Suprapubic skin (tissue), 4 donors: ENCODE data around the gene KCNG4. TPM values are rescaled to one million over a fixed set of nuclear protein-coding genes. Genes with fewer than 3 reads are reported as not detected.

ENCODE experiments used
- DNase-seq, 2 donors: peaks; one replicate each; pipeline ENCODE4 v3.0.0-alpha.2; 2019; ENCODE audit warnings: low spot score in 2 of 2
- H3K27ac ChIP-seq: fragments of 200-600 bp; sonication (generic); one replicate; pipeline ENCODE4 v1.5.1; 2019
- H3K27me3 ChIP-seq: fragments of 200-600 bp; sonication (generic); one replicate; pipeline ENCODE4 v1.5.1; 2019
- H3K36me3 ChIP-seq: fragments of 200-600 bp; sonication (generic); one replicate; pipeline ENCODE4 v1.5.1; 2019
- H3K4me1 ChIP-seq: fragments of 200-600 bp; sonication (generic); one replicate; pipeline ENCODE4 v1.5.1; 2019
- H3K4me3 ChIP-seq: fragments of 200-600 bp; sonication (generic); one replicate; pipeline ENCODE4 v1.5.1; 2019; ENCODE audit warnings: mild to moderate bottlenecking
- H3K9me3 ChIP-seq: fragments of 200-600 bp; sonication (generic); one replicate; pipeline ENCODE4 v1.5.1; 2019
- EP300 ChIP-seq: sonication (generic); formaldehyde crosslinking; IDR thresholded peaks from one replicate; pipeline ENCODE4 v1.6.1; 2017; ENCODE audit warnings: antibody characterized with exemption
- POLR2A ChIP-seq, 2 donors: fragments of 450-650 bp; IDR thresholded peaks; one replicate each; pipeline ENCODE4 v1.6.1; 2017; ENCODE audit warnings: antibody characterized with exemption in 2 of 2, mild to moderate bottlenecking in 2 of 2, moderate library complexity in 2 of 2
- POLR2AphosphoS5 ChIP-seq, 3 donors: sonication (generic); formaldehyde crosslinking; IDR thresholded peaks; one replicate each; pipeline ENCODE4 v1.6.1; 2017; ENCODE audit warnings: antibody characterized with exemption in 3 of 3
- WGBS: methylation state at CpG from one replicate; pipeline ENCODE4 v1.1.5; 2018; 5-methylcytosine and 5-hydroxymethylcytosine counted together
- total RNA-seq, 4 donors: library from RNA; depleted of rRNA; stranded (reverse); fragments of >200 nt; gene quantifications; one replicate each; pipeline ENCODE4 v1.1.0, GENCODE V29; 2016
- TF ChIP-seq, protein P1 (sequence below), 2 donors: fragments of 200-600 bp in 1 of 2; fragments of 450-650 bp in 1 of 2; sonication (generic) in 1 of 2; IDR thresholded peaks; one replicate each; pipeline ENCODE4 v1.5.1; 2016 to 2019; ENCODE audit warnings: antibody characterized with exemption in 2 of 2, mild to moderate bottlenecking in 1 of 2, moderate library complexity in 1 of 2

Gene KCNG4
- total RNA-seq, 4 donors from 2014 or later = not detected

- Histone ChIP-seq H3K4me1 (peaks cover 42% of the 10 kb centered on the region), H3K27me3 (no peaks in the 10 kb centered on the region), H3K27ac (no peak overlapping the region), H3K36me3 (peaks cover 3% of the 10 kb centered on the region), H3K9me3 (no peaks in the 10 kb centered on the region), H3K4me3 (peak overlapping the region; percentile 43)
- DNase-seq = no peak
- 47% methylated on average over 3 of the region's 38 CpGs for WGBS
- TF ChIP-seq, protein P1, sequence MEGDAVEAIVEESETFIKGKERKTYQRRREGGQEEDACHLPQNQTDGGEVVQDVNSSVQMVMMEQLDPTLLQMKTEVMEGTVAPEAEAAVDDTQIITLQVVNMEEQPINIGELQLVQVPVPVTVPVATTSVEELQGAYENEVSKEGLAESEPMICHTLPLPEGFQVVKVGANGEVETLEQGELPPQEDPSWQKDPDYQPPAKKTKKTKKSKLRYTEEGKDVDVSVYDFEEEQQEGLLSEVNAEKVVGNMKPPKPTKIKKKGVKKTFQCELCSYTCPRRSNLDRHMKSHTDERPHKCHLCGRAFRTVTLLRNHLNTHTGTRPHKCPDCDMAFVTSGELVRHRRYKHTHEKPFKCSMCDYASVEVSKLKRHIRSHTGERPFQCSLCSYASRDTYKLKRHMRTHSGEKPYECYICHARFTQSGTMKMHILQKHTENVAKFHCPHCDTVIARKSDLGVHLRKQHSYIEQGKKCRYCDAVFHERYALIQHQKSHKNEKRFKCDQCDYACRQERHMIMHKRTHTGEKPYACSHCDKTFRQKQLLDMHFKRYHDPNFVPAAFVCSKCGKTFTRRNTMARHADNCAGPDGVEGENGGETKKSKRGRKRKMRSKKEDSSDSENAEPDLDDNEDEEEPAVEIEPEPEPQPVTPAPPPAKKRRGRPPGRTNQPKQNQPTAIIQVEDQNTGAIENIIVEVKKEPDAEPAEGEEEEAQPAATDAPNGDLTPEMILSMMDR (IDR thresholded peaks at IDR 0.05) = no peak
- TF ChIP-seq POLR2AphosphoS5 (IDR thresholded peaks at IDR 0.05) (no peak), EP300 (no peak), POLR2A (IDR thresholded peaks at IDR 0.05) (no peak)
Measured at GRCh38 chr16:84195201-84196093, 44.4 kb downstream of the KCNG4 start.

DNA sequence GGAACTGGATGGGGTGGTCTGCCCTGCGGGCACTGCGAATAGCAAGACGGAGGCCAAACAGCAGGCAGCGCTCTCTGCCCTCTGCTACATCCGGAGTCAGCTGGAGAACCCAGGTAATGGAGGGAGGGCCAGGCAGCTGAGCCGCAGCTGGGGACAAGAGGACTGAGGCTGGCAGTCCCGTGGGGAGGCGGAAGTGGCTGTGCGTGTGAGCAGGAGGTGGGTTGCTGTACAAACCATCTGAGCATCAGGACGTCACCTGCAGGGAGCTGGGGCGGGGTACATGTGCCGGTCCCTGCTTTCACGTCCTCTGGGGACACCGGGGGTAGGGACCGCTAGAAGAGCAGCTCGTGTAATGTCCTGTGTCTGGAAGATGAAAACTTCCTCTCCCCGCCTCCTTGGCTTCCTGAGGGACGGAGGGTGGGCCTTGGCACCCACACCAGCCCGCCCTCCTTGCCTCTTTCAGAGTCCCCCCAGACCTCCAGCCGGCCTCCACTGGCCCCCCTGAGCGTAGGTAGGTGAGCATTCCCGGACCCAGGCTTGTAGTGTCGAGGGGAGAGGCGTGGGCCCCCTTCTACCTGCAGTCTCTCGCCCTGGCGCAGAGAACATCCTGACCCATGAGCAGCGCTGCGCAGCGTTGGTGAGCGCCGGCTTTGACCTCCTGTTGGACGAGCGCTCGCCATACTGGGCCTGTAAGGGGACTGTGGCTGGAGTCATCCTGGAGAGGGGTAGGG, 45.2 kb downstream of the KCNG4 start:
- peaks cover 41% of the 10 kb centered on the region for H3K4me1 ChIP-seq
- H3K9me3 ChIP-seq = no peaks in the 10 kb centered on the region
- TF ChIP-seq, protein P1 (IDR thresholded peaks at IDR 0.05) = no peak
- TF ChIP-seq POLR2AphosphoS5 (IDR thresholded peaks at IDR 0.05) (no peak), EP300 (no peak), POLR2A (IDR thresholded peaks at IDR 0.05) (no peak)
- no peak overlapping the region for H3K4me3 ChIP-seq
- 78% methylated on average over 25 of the region's 34 CpGs for WGBS
- no peak overlapping the region for H3K27ac ChIP-seq
- H3K27me3 ChIP-seq = no peaks in the 10 kb centered on the region
- no peak for DNase-seq
- peaks cover 3% of the 10 kb centered on the region for H3K36me3 ChIP-seq

DNA sequence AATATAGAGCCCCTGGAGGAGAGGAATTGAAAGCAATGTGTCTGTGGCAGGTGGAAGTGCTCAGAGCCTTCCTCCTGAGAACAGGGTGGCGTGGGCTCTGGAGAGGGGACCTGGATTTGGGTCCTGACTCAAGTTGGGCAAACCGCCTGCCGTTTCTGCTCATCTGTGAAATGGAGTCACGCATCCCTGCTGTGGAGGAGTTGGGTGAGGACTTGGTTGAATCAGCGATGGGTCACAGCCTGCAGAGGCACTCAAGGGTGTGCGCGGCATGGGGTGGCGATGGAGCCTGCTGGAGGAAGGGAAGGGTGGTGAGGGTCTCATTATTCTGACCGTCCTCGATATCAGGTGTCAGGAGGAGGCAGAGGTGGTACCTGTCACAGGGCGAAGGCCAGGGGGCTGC, 45.8 kb downstream of the KCNG4 start:
- Histone ChIP-seq H3K4me1 (peaks cover 35% of the 10 kb centered on the region), H3K4me3 (no peak overlapping the region), H3K9me3 (no peaks in the 10 kb centered on the region), H3K27ac (no peak overlapping the region), H3K36me3 (peaks cover 3% of the 10 kb centered on the region), H3K27me3 (no peaks in the 10 kb centered on the region)
- TF ChIP-seq POLR2A (IDR thresholded peaks at IDR 0.05) = no peak
- TF ChIP-seq POLR2AphosphoS5 (IDR thresholded peaks at IDR 0.05) = no peak
- TF ChIP-seq, protein P1 (IDR thresholded peaks at IDR 0.05) = no peak
- no peak for TF ChIP-seq EP300
- no peak for DNase-seq
- WGBS = 90% methylated on average over 11 of the region's 11 CpGs

GRCh38 chr16:84193480-84193879, 46.3 kb downstream of the KCNG4 start:
- Histone ChIP-seq H3K4me3 (no peak overlapping the region), H3K4me1 (peaks cover 29% of the 10 kb centered on the region), H3K9me3 (no peaks in the 10 kb centered on the region), H3K36me3 (peaks cover 3% of the 10 kb centered on the region), H3K27ac (no peak overlapping the region), H3K27me3 (no peaks in the 10 kb centered on the region)
- DNase-seq = no peak
- WGBS = 84% methylated on average over 7 of the region's 7 CpGs
- TF ChIP-seq POLR2A (IDR thresholded peaks at IDR 0.05) (no peak), EP300 (no peak), POLR2AphosphoS5 (IDR thresholded peaks at IDR 0.05) (no peak)
- TF ChIP-seq, protein P1 (IDR thresholded peaks at IDR 0.05) = no peak

- no peaks in the 10 kb centered on the region for H3K9me3 ChIP-seq
- no peak overlapping the region for H3K4me3 ChIP-seq
- no peak overlapping the region for H3K27ac ChIP-seq
- DNase-seq = no peak
- H3K4me1 ChIP-seq = peaks cover 16% of the 10 kb centered on the region
- H3K27me3 ChIP-seq = no peaks in the 10 kb centered on the region
- peaks cover 3% of the 10 kb centered on the region for H3K36me3 ChIP-seq
- TF ChIP-seq POLR2A (IDR thresholded peaks at IDR 0.05) (no peak), EP300 (no peak), POLR2AphosphoS5 (IDR thresholded peaks at IDR 0.05) (no peak)
- TF ChIP-seq, protein P1 (IDR thresholded peaks at IDR 0.05) = no peak
- 94% methylated on average over 13 of the region's 16 CpGs for WGBS
Measured at GRCh38 chr16:84191466-84191865, 48.3 kb downstream of the KCNG4 start.
